Measurements from ENCODE around the gene CFAP54.

The CFAP54 gene

GRCh38 chr12:96906849-96907670 lies 417.7 kb downstream of the CFAP54 start, which contains the start of gene NEDD1 (continued):
- TF ChIP-seq ZNF423 (tag by site-specific recombination; IDR thresholded peaks at IDR 0.05) (no peak), ZNF26 (tag by site-specific recombination; IDR thresholded peaks at IDR 0.05) (no peak), ZNF280D (tag by site-specific recombination; IDR thresholded peaks at IDR 0.05) (peak; percentile 61; the same call in 1 of the 2 replicates), GLIS1 (tag by site-specific recombination; IDR thresholded peaks at IDR 0.05) (peak; percentile 70), ZNF10 (tag by site-specific recombination; IDR thresholded peaks at IDR 0.05) (no peak)

GRCh38 chr12:96907671-96908422 lies 418.5 kb downstream of the CFAP54 start:
- TF ChIP-seq PRDM1 (tag by site-specific recombination; IDR thresholded peaks at IDR 0.05): 0 out of 2 replicates have a peak, but pooled peaks have one; percentile 47
- peak; percentile 80 for TF ChIP-seq ZNF629 (tag by site-specific recombination; IDR thresholded peaks at IDR 0.05)
- TF ChIP-seq ZNF350 (tag by site-specific recombination; IDR thresholded peaks at IDR 0.05): no peak
- TF ChIP-seq ZBTB17 (tag by site-specific recombination; IDR thresholded peaks at IDR 0.05): peak; percentile 21; the same call in 1 of the 2 replicates
- no peak for TF ChIP-seq ZNF677 (tag by site-specific recombination; IDR thresholded peaks at IDR 0.05)
- 0 out of 2 replicates have a peak, but pooled peaks have one; percentile 12 for TF ChIP-seq ZNF692 (tag by site-specific recombination; IDR thresholded peaks at IDR 0.05)
- peak; percentile 50 for TF ChIP-seq ZNF341 (tag by site-specific recombination; IDR thresholded peaks at IDR 0.05; ENCODE audit: low read depth)
- H3K27ac ChIP-seq (ENCODE audit: extremely low read depth, low read depth, low read length): peak overlapping the region; percentile 68; the same call in 1 of the 2 replicates
- no peaks in the 10 kb centered on the region for H3K9me3 ChIP-seq (ENCODE audit: control insufficient read depth, insufficient read depth, low read depth, low read length)
- peak overlapping the region; percentile 78 for H3K4me3 ChIP-seq (ENCODE audit: low read depth, low read length)
- ChIA-PET CTCF (interaction anchor here (0.5 kb wide), 1 partner anchor 128 kb away, joined by 3 read pairs; no protein-coding TSS in a partner anchor), POLR2A (no interaction called here)
- peaks cover 6 to 10% of the 10 kb centered on the region in 2 experiments; a peak in 2 of 3 replicates for H3K36me3 ChIP-seq (ENCODE audit: control insufficient read depth in 2 of 2, insufficient read depth in 1 of 2, low read length in 2 of 2)
- H3K4me1 ChIP-seq (ENCODE audit: control insufficient read depth, insufficient read depth, low read length): no peaks in the 10 kb centered on the region

GRCh38 chr12:96908423-96908675 lies 419.0 kb downstream of the CFAP54 start:
- no peaks in the 10 kb centered on the region for H3K4me1 ChIP-seq (ENCODE audit: control insufficient read depth, insufficient read depth, low read length)
- CTCF ChIA-PET: interaction anchor here (0.5 kb wide), 1 partner anchor 128 kb away, joined by 3 read pairs; no protein-coding TSS in a partner anchor
- no peak overlapping the region for H3K27ac ChIP-seq (ENCODE audit: extremely low read depth, low read depth, low read length)
- peak overlapping the region; percentile 78 for H3K4me3 ChIP-seq (ENCODE audit: low read depth, low read length)
- POLR2A ChIA-PET: no interaction called here
- H3K9me3 ChIP-seq (ENCODE audit: control insufficient read depth, insufficient read depth, low read depth, low read length): no peaks in the 10 kb centered on the region
- H3K36me3 ChIP-seq (ENCODE audit: control insufficient read depth in 2 of 2, insufficient read depth in 1 of 2, low read length in 2 of 2): peaks cover 8 to 13% of the 10 kb centered on the region in 2 experiments
- peak; percentile 96 for TF ChIP-seq SCRT2 (tag by site-specific recombination; IDR thresholded peaks at IDR 0.05)
- peak; percentile 55; the same call in 1 of the 2 replicates for TF ChIP-seq SCRT1 (tag by site-specific recombination; IDR thresholded peaks at IDR 0.05; ENCODE audit: borderline replicate concordance)
- no peak for TF ChIP-seq ZNF133 (tag by site-specific recombination; IDR thresholded peaks at IDR 0.05)
- no peak for TF ChIP-seq SP7 (tag by site-specific recombination; IDR thresholded peaks at IDR 0.05)
- TF ChIP-seq ZNF513 (tag by site-specific recombination; IDR thresholded peaks at IDR 0.05): no peak
- 0 out of 2 replicates have a peak, but pooled peaks have one; percentile 7 for TF ChIP-seq ZNF629 (tag by site-specific recombination; IDR thresholded peaks at IDR 0.05)
- TF ChIP-seq TSHZ1 (tag by site-specific recombination; IDR thresholded peaks at IDR 0.05; ENCODE audit: borderline replicate concordance): no peak
- no peak for TF ChIP-seq ZNF274 (IDR thresholded peaks at IDR 0.05; ENCODE audit: low read length)
- TF ChIP-seq ZNF274 (tag by site-specific recombination; IDR thresholded peaks at IDR 0.05; ENCODE audit: borderline replicate concordance): no peak
